Omental fat pad (tissue), 4 donors: ENCODE measurements around the gene GLB1L2. TPM values are rescaled to one million over a fixed set of nuclear protein-coding genes. Genes with fewer than 3 reads are reported as not detected.

ENCODE experiments used
- ATAC-seq: fragments of 150-250 bp; one replicate; pipeline ENCODE4 v1.9.1; 2016; ENCODE audit warnings: mild to moderate bottlenecking, moderate library complexity; ENCODE audit not compliant: low FRiP score
- DNase-seq: peaks from one replicate; pipeline ENCODE4 v3.0.0-alpha.2; 2019; ENCODE audit warnings: low spot score
- total RNA-seq, 4 donors: library from RNA; depleted of rRNA; stranded (reverse); fragments of >200 nt; gene quantifications; one replicate each; pipeline ENCODE4 v1.1.0, GENCODE V29; 2016
- TF ChIP-seq, protein P1 (sequence below), 3 donors: fragments of 450-650 bp; IDR thresholded peaks; one replicate each; pipeline ENCODE4 v1.5.1; 2016 to 2017; ENCODE audit warnings: antibody characterized with exemption in 3 of 3, mild to moderate bottlenecking in 3 of 3, moderate library complexity in 2 of 3

Gene GLB1L2
- total RNA-seq, 4 donors from 2014 or later = 1.8 to 5.5 (median 2.4) TPM

DNA sequence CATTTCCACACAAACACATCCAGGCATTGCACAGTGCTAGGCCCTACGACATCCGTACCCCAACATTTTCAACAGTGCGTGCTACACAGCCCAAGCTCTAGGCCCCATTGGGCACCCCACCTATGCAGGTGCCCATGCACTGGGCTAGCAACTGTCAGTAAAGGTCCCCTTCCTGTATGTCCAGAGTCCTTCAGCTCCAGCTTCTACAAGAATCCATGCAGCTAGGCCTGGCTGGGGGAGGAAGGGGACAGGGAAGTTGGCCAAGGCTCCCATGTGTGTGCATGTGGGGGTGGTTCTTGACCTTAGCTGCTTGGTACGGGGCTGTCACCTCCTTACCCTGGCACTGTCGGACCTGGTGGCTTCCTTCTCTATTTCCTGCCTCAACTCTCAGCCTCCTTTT, 79.0 kb downstream of the GLB1L2 start:
- TF ChIP-seq, protein P1, sequence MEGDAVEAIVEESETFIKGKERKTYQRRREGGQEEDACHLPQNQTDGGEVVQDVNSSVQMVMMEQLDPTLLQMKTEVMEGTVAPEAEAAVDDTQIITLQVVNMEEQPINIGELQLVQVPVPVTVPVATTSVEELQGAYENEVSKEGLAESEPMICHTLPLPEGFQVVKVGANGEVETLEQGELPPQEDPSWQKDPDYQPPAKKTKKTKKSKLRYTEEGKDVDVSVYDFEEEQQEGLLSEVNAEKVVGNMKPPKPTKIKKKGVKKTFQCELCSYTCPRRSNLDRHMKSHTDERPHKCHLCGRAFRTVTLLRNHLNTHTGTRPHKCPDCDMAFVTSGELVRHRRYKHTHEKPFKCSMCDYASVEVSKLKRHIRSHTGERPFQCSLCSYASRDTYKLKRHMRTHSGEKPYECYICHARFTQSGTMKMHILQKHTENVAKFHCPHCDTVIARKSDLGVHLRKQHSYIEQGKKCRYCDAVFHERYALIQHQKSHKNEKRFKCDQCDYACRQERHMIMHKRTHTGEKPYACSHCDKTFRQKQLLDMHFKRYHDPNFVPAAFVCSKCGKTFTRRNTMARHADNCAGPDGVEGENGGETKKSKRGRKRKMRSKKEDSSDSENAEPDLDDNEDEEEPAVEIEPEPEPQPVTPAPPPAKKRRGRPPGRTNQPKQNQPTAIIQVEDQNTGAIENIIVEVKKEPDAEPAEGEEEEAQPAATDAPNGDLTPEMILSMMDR (IDR thresholded peaks at IDR 0.05) = no peak
- DNase-seq (no peak), ATAC-seq (no peak)

DNA sequence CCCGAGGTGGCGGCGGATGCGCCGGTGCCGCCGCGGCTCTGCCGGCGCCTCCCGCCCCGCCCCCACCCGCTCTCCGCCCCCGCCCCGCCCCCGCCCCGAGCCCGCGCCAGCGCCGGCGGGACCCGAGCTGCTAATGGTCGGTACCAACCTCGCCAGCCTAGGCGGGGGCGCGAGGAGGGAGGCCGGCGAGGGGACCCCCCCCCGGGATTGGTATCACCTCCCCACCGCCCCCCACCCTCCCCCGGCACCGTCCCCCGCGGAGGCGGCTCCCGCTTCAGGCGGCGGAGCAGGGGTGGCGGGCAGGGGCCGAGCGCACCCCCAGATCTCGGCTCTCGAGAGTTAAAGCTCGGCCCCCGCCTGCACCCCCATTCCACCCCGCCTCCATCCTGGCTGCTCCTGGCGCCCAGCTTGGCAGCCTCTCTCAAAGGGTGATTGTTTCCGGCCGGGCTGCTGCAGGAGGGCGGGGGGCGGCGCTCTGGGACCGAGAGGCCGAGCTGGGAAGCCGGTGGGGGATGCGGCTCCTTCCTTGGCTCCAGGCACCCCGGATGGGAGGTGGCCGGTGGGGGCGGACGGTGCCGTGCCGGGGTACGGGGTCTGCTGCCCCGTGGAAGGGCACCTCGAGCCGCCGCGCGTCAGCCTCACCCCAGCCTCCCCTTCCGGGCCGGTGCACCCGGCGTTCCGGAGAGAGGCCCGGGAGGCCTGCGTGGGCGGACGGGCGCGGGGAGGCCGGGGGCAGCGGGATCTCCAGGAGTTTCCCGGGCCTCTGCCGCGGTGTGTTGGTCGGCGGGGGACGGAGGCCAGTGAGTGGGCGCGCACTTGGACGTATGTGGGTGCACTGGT, 80.6 kb downstream of the GLB1L2 start, which contains the start of gene B3GAT1:
Gene B3GAT1 (minus strand): TSS at position 40 of the 840 bp plus-strand sequence. CDS start 24,583 bp downstream, outside the sequence.
- DNase-seq = no peak
- TF ChIP-seq, protein P1 (IDR thresholded peaks at IDR 0.05) = no peak
- peak; percentile 41 for ATAC-seq

DNA sequence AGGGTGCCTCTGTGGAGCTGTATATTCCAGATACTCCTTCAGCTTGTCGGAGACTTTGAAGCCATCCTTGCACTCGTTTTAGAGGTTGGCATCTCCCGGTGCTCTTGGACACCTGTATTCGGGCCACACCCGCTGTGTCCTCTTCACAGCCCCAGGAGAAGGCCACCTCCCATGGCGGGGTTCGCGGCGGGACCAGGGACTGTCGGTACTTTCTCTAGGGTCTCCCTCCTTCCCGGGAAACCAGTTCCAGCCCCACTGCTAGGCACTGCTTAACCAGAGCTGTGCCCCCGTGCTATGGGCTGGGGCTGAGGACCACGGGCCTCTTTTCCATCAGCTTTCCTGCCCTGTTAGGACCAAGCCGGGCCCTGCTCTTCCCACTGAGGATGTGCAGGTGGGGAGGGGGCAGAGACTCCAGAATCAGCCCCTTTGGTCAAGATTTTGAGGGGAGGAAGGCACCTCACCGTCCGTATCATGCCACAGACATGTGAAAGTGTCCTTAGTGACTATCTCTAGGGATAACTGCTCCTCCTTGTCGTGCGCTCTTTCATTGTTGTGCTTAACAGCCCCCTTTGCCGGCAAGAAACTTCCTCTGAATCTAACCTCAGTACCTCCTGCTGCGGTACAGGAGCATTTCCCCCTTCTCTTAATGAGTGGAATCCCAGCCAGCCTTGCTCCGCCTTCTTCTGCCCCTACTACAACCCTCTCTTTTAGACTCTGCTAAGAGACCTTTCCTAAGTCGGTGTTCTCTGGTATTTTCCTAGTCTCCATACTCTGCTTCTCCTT, 81.4 kb downstream of the GLB1L2 start:
- ATAC-seq (no peak), DNase-seq (no peak)

DNA sequence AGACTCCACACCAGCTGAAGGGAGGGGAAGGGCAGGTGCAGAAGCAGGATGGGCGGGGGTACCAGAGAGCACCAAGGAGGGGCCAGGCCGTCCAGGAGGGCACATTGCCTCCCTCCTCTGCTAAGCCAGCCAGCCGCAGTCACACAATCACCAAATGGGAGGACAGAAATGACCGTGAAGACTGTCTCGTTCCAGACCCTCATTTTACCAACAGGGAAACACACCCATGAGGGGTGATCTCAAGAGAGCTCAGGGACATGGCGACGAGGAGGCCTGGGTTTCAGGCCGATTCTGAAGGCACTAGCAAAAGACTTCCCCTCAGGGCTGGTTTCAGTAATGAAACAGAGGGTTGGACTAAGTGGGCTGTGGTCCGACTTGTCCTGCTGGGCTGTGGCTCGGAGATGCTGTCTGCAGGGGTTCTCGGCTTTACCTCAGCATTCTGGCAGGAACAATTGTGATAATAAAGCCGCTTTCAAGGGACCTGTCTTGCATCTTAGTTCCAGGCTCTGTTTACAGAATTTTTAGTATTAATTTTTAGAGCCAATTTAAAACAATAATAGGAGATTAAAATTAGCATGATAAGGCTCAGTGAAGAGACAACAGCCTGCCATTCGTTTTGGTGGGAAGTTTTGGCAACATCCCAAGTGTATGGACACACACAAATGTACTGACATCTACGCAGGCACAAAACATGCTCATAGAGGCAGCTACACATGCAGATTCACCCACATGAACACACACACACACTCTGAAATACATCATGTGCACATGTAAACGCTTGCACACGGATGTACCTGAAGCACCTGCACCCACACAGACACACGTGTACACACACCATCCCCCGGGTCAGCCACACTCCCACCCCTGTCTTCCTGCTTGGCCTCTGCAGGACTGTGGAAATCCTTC, 82.3 kb downstream of the GLB1L2 start:
- TF ChIP-seq, protein P1 (IDR thresholded peaks at IDR 0.05) = no peak
- DNase-seq (no peak), ATAC-seq (no peak)

More for the DNA sequence above, 81.4 kb downstream of the GLB1L2 start:
- TF ChIP-seq, protein P1 (IDR thresholded peaks at IDR 0.05) = no peak

DNA sequence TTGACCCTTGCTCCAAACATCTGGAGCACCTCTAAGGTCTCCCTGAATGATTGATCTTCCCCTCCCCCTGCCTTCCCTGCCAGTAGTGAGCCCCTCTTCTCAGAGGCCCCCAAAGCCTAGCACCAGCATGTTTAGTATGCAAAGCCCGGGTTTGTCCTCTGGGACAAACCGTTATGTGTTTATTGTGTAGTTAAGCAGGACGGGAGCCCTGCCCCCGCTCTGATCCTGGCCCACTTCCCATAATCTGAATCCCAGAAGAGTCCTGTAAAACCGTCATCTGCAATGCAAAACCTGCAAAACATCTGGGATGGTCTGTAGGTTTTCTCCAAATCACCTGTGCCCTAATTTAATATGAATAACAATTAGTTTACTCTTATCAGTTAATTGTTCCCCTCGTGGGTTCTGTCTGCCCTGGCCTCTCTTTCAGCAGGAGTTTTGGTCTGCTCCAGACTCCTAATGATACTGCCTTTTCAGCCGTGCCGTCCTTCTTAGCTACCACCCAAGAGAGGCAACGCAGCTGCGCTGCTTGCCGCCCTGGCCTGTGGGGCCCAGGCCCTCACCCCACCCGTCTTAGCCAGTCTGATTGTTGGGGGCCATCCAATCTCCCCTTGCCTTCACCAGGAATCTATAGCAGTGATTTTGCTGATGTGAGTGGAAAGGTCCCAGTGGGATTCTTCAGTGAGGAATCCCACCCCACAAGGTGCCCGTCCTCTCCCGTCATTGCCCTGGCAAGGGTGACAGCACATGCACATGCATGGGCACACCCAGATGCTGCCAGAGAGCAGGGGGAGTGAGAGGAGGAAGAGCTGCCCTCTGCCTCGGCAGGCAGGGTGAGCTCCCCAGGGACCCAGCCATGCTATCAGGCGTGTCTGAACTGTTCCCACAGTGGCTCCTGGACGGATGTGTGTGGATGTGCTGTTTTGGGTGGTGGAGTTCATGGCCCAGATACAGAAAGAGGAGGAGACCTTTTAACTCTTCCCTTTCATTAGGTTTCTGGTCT, 83.3 kb downstream of the GLB1L2 start:
- no peak for ATAC-seq
- TF ChIP-seq, protein P1 (IDR thresholded peaks at IDR 0.05) = no peak

More for the DNA sequence above, 83.3 kb downstream of the GLB1L2 start:
- no peak for DNase-seq
